Endothelial cell of umbilical vein (primary cell): ENCODE measurements around the gene TEX12. TPM values are rescaled to one million over a fixed set of nuclear protein-coding genes. Genes with fewer than 3 reads are reported as not detected.
A peak's percentile ranks its signal among the peaks of the same experiment; 100 is the strongest.

ENCODE experiments used
- BruUV-seq: library from RNA; stranded (reverse); fragments of 400-500 nt; replicated peaks from 2 replicates; lab custom pipeline; 2021; lab: Mats Ljungman, UMichigan
- CTCF ChIA-PET: fragments of 300-600, 350-600 bp; sonication (Branson Sonifier 250); formaldehyde crosslinking; loops from one replicate; lab custom pipeline; 2021; ENCODE audit warnings: antibody characterized with exemption, inconsistent platforms; lab: Charles Lee
- POLR2A ChIA-PET: fragments of 300-600, 350-600 bp; sonication (Branson Sonifier 250); formaldehyde crosslinking; loops from one replicate; lab custom pipeline; 2021; ENCODE audit warnings: antibody characterized with exemption, inconsistent platforms; lab: Charles Lee
- DNase-seq: peaks from one replicate; pipeline ENCODE4 v3.0.0-alpha.2; 2011; ENCODE audit warnings: low read depth, low spot score
- FAIRE-seq: peaks from 2 replicates; lab custom pipeline; 2011; peaks lifted over from hg19 to GRCh38; lab: Jason Lieb, UNC
- H2AFZ ChIP-seq: 2 replicates; pipeline ENCODE4 v1.6.0; 2012; ENCODE audit warnings: low read depth, low read length, control low read depth, inconsistent platforms
- H3K27ac ChIP-seq: 2 replicates; pipeline ENCODE4 v1.5.1; 2011; ENCODE audit warnings: low read depth, mild to moderate bottlenecking, control low read depth, low read length, moderate library complexity; ENCODE audit not compliant: insufficient read depth
- H3K27me3 ChIP-seq, 2 experiments: 2 replicates each; pipeline versions ENCODE4 v1.6.0 to v1.6.1; 2011; ENCODE audit warnings: low read length in 2 of 2, mixed read lengths in 1 of 2; ENCODE audit not compliant: control insufficient read depth in 2 of 2, insufficient read depth in 2 of 2
- H3K36me3 ChIP-seq, 2 experiments: 2 replicates in 1 of 2; 3 replicates in 1 of 2; pipeline ENCODE4 v1.5.1; 2011; ENCODE audit warnings: low read length in 2 of 2, mild to moderate bottlenecking in 1 of 2, moderate library complexity in 1 of 2; ENCODE audit not compliant: control insufficient read depth in 2 of 2, insufficient read depth in 2 of 2; ENCODE audit errors: extremely low read depth in 1 of 2
- H3K4me1 ChIP-seq: 3 replicates; pipeline ENCODE4 v1.5.1; 2011; ENCODE audit warnings: mild to moderate bottlenecking, low read length; ENCODE audit not compliant: control insufficient read depth, insufficient read depth; ENCODE audit errors: extremely low read depth
- H3K4me2 ChIP-seq: 2 replicates; pipeline ENCODE4 v1.6.1; 2011; ENCODE audit warnings: low read length, control low read depth, mixed read lengths; ENCODE audit not compliant: insufficient read depth
- H3K4me3 ChIP-seq, 3 experiments: fragments of 200-600 bp in 1 of 3; sonication (generic), shearing (Covaris generic) in 1 of 3; replicated peaks in 1 of 3; 2 replicates each; pipeline ENCODE4 v1.5.1; 2011 to 2016; ENCODE audit warnings: control low read depth in 3 of 3, low read length in 3 of 3, mild to moderate bottlenecking in 2 of 3, inconsistent platforms in 1 of 3, low read depth in 1 of 3, moderate library complexity in 1 of 3; ENCODE audit not compliant: insufficient read depth in 1 of 3
- H3K79me2 ChIP-seq: 2 replicates; pipeline ENCODE4 v1.6.0; 2012; ENCODE audit warnings: low read length, inconsistent platforms; ENCODE audit not compliant: control insufficient read depth, insufficient read depth
- H3K9ac ChIP-seq: replicated peaks from 2 replicates; pipeline ENCODE3; 2011; ENCODE audit warnings: low read length, control low read depth; ENCODE audit not compliant: insufficient read depth; ENCODE audit errors: extremely low read depth
- H3K9me1 ChIP-seq: replicated peaks from 3 replicates; pipeline ENCODE4 v1.6.0; 2011; ENCODE audit warnings: mild to moderate bottlenecking, low read length; ENCODE audit not compliant: control insufficient read depth, insufficient read depth; ENCODE audit errors: extremely low read depth
- H3K9me3 ChIP-seq: replicated peaks from 2 replicates; pipeline ENCODE4 v1.5.1; 2012; ENCODE audit warnings: low read length, inconsistent platforms; ENCODE audit not compliant: control insufficient read depth, insufficient read depth
- H4K20me1 ChIP-seq: replicated peaks from 2 replicates; pipeline ENCODE3; 2011; ENCODE audit warnings: mild to moderate bottlenecking, low read length; ENCODE audit not compliant: control insufficient read depth, insufficient read depth; ENCODE audit errors: extremely low read depth
- FOS ChIP-seq: IDR thresholded peaks from 2 replicates; pipeline ENCODE4 v1.6.1; 2011; ENCODE audit warnings: mild to moderate bottlenecking, low read length, moderate library complexity, borderline replicate concordance; ENCODE audit not compliant: insufficient read depth
- JUN ChIP-seq: IDR thresholded peaks from 2 replicates; pipeline ENCODE4 v1.6.1; 2011; ENCODE audit warnings: borderline replicate concordance, low read depth; ENCODE audit not compliant: insufficient read length, insufficient read depth
- dilution Hi-C: fragments of 300-500 bp; cut with MboI; formaldehyde crosslinking; loops from one replicate; pipeline ENCODE4 v1.15.0; 2019; ENCODE audit warnings: low sequenced_read_pairs; ENCODE audit not compliant: extremely low pct_ligation_motif_present
- intact Hi-C: fragments of 100-400 bp; cut with micrococcal nuclease; formaldehyde crosslinking; loops from one replicate; pipeline ENCODE4 v1.10.0; 2022
- polyA plus RNA-seq, 4 experiments: library from polyadenylated mRNA; depleted of rRNA in 3 of 4; stranded (reverse) in 3 of 4; unstranded in 1 of 4; fragments of >200 nt; gene quantifications; 2 replicates each; pipeline versions ENCODE4 v1.2.1 to v1.2.3, GENCODE V29; 2011 to 2012; ENCODE audit warnings: missing spikeins in 1 of 4
- total RNA-seq: library from RNA; stranded (reverse); gene quantifications from 2 replicates; pipeline ENCODE4 v1.2.3, GENCODE V29; 2021
- TF ChIP-seq, protein P1 (sequence below): IDR thresholded peaks from 2 replicates; pipeline ENCODE4 v1.6.1; 2011; ENCODE audit not compliant: insufficient read depth, insufficient read length

TEX12 gene
- total and polyA plus RNA-seq, 2 donors (not counting 3 experiments of a cell fraction or from before 2014, with no cell fraction given): 0.46 TPM; not detected in 1

DNA sequence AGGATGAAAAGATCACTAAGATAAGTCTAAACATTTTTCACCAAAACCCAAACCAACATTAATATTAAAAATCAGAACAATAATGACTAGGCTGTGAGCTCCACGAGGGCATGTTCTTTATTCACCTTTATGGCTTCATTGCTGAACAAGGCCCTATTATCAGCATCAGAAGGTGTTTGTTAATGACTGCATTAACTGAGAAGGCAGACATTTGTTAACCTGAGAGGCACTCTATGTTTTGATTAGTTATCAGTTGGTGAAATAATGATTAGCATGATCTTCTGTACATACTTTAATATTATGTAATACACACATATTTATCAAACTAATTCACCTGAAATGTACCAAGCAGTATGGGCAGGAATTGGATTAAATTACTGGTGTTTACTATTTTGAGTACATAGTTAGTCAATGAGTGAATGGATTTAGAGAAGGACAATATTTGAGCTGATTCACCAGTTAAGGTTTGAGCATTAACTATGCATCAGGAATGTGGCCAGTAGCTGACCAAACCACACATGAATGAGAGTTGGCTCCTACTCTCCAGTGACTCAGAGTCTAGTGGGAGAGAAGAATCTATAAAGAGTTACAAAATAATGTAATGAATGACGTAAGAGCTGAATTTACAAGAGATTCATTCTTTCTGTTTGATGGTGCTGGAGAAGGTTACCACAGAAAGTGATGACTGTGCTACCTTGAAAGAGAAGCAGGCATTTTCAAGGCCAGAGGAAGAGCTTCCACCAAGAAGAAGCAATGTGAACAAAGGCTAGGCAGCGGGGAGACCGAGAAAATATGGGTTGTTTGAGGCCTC is 10.0 kb upstream of the TEX12 start:
- DNase-seq (peak; percentile 82), FAIRE-seq (peak; percentile 75)
- CTCF ChIA-PET: interaction anchor here (0.8 to 2.6 kb wide), 11 partner anchors 8 to 44 kb away, joined by 3 to 20 read pairs (median 4); partner anchors contain the start of gene BCO2
- Histone ChIP-seq H3K4me2 (peak overlapping the region; percentile 39), H3K27ac (peak overlapping the region; percentile 84), H3K79me2 (no peaks in the 10 kb centered on the region), H3K36me3 (no peaks in the 10 kb centered on the region), H3K27me3 (no peaks in the 10 kb centered on the region), H3K4me1 (peaks cover 10% of the 10 kb centered on the region), H3K9ac (peak overlapping the region; percentile 20), H3K9me3 (no peaks in the 10 kb centered on the region), H2AFZ (no peak overlapping the region), H3K4me3 (no peak overlapping the region), H3K9me1 (no peaks in the 10 kb centered on the region), H4K20me1 (no peaks in the 10 kb centered on the region)
- peak; percentile 77 for TF ChIP-seq JUN
- TF ChIP-seq, protein P1, sequence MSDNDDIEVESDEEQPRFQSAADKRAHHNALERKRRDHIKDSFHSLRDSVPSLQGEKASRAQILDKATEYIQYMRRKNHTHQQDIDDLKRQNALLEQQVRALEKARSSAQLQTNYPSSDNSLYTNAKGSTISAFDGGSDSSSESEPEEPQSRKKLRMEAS: no peak
- peak; percentile 93 for TF ChIP-seq FOS
- POLR2A ChIA-PET: interaction anchor here (0.7 kb wide), 1 partner anchor 37 kb away, joined by 4 read pairs; no protein-coding TSS in a partner anchor
- TSS peak; percentile 25 for BruUV-seq
- dilution Hi-C loops: no loop called here
- intact Hi-C loops: loop anchor here (1.0 kb wide), 2 partner anchors 37 to 44 kb away; no protein-coding TSS in a partner anchor
